Left ventricle myocardium inferior (tissue), 1 donor: ENCODE results near the gene RFLNA. TPM values are rescaled to one million over a fixed set of nuclear protein-coding genes. Genes with fewer than 3 reads are reported as not detected.

Experiments
- DNase-seq: peaks from one replicate; pipeline ENCODE4 v3.0.0-alpha.2; 2020
- H3K27ac ChIP-seq: fragments of 200-600 bp; replicated peaks from 2 replicates; pipeline ENCODE4 v1.8.0; 2021
- H3K27me3 ChIP-seq: fragments of 200-600 bp; 2 replicates; pipeline ENCODE4 v1.8.0; 2021; ENCODE audit warnings: low read depth
- H3K36me3 ChIP-seq: fragments of 200-600 bp; 2 replicates; pipeline ENCODE4 v1.8.0; 2021
- H3K4me1 ChIP-seq: fragments of 200-600 bp; 2 replicates; pipeline ENCODE4 v1.8.0; 2021
- H3K4me3 ChIP-seq: fragments of 200-600 bp; 2 replicates; pipeline ENCODE4 v1.8.0; 2021; ENCODE audit warnings: mild to moderate bottlenecking, moderate library complexity
- H3K9me3 ChIP-seq: fragments of 200-600 bp; replicated peaks from 2 replicates; pipeline ENCODE4 v1.8.0; 2021
- CTCF ChIP-seq: fragments of 200-600 bp; IDR thresholded peaks from 2 replicates; pipeline ENCODE4 v1.8.0; 2021; ENCODE audit warnings: antibody characterized with exemption, mild to moderate bottlenecking, borderline replicate concordance
- intact Hi-C: fragments of 100-400 bp; cut with micrococcal nuclease; formaldehyde crosslinking; loops from one replicate; pipeline ENCODE4 v1.11.0; 2022
- total RNA-seq: library from RNA; stranded (reverse); fragmentation: NEBNext Ultra II Directional; extraction: Animal tissue kit (Norgen Biotek cat#: 25700); gene quantifications from one replicate; pipeline ENCODE4 v1.2.1, GENCODE V29; 2021
- donor health status: DM: no; HTN: yes; CAD: no; lungs with severe emphysema.

RFLNA gene
- total RNA-seq, 1 donor from 2014 or later, result 0.27 TPM

GRCh38 chr12:124352257-124352656, 57.4 kb downstream of the RFLNA start:
- Histone ChIP-seq H3K27ac (peak overlapping the region; percentile 40), H3K4me3 (no peak overlapping the region), H3K27me3 (no peaks in the 10 kb centered on the region), H3K9me3 (no peaks in the 10 kb centered on the region), H3K36me3 (peaks cover 96% of the 10 kb centered on the region), H3K4me1 (peaks cover 44% of the 10 kb centered on the region)
- intact Hi-C loops, result loop anchor here (10.0 kb wide), 1 partner anchor 413 kb away; no protein-coding TSS in a partner anchor
- DNase-seq, result no peak
- TF ChIP-seq CTCF, result no peak

DNA sequence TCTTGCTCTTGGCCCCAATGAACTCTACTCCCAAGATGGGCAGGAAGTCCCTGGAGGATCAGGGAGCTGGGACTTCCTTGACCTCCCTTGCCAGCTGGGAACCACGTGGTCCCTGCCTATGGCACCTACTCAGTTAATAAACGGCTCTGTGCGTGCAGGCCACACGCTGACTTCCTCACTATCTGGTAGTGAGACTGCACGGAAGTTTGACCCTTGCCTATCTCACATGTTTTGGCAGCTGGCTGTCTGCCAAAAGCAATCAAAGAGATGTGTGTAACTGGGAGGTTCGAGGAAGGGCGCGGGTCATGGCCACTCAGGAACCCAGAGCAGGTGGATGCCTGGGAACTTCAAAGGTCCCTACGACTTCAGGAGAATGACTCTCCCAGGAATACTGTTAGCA, 57.9 kb downstream of the RFLNA start:
- H3K36me3 ChIP-seq, result peaks cover 95% of the 10 kb centered on the region

DNA sequence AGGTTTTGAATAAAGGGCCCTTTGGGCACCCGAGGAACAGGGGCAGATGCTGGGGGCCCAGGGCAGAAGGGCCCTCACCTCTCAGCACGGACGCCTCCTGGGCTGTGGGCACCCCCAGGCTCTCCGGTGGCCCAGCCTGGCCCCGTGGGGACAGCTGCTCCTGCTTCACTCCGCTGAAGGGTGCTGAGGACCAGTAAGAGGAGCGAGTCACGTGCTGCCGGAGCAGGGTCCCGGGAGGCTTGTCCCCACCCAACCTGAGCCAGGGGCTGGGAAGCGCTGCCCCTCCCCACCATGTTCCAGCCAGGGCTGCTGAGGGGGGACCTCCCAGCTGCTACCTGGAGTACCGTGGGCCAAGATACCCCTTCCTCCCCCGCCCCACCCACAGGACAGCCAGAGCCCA, 59.5 kb downstream of the RFLNA start:
- no peak for TF ChIP-seq CTCF
- H3K4me3 ChIP-seq, result no peak overlapping the region
- no peaks in the 10 kb centered on the region for H3K27me3 ChIP-seq
- H3K9me3 ChIP-seq, result no peaks in the 10 kb centered on the region
- H3K27ac ChIP-seq, result no peak overlapping the region
- DNase-seq, result no peak
- H3K36me3 ChIP-seq, result peaks cover 89% of the 10 kb centered on the region
- intact Hi-C loops, result loop anchor here (10.0 kb wide), 1 partner anchor 410 kb away; no protein-coding TSS in a partner anchor
- H3K4me1 ChIP-seq, result peaks cover 57% of the 10 kb centered on the region

More for the DNA sequence above, 57.9 kb downstream of the RFLNA start:
- TF ChIP-seq CTCF, result no peak
- intact Hi-C loops, result loop anchor here (10.0 kb wide), 1 partner anchor 412 kb away; no protein-coding TSS in a partner anchor
- peaks cover 44% of the 10 kb centered on the region for H3K4me1 ChIP-seq
- H3K9me3 ChIP-seq, result no peaks in the 10 kb centered on the region
- H3K27me3 ChIP-seq, result no peaks in the 10 kb centered on the region
- H3K27ac ChIP-seq, result peak overlapping the region; percentile 40
- peak; percentile 60 for DNase-seq
- no peak overlapping the region for H3K4me3 ChIP-seq

GRCh38 chr12:124356221-124356620, 61.3 kb downstream of the RFLNA start:
- Histone ChIP-seq H3K27me3 (no peaks in the 10 kb centered on the region), H3K27ac (peak overlapping the region; percentile 14), H3K36me3 (peaks cover 72% of the 10 kb centered on the region), H3K4me1 (peaks cover 74% of the 10 kb centered on the region), H3K9me3 (no peaks in the 10 kb centered on the region), H3K4me3 (no peak overlapping the region)
- no peak for TF ChIP-seq CTCF
- no peak for DNase-seq
- intact Hi-C loops, result loop anchor here (10.0 kb wide), 1 partner anchor 409 kb away; no protein-coding TSS in a partner anchor

DNA sequence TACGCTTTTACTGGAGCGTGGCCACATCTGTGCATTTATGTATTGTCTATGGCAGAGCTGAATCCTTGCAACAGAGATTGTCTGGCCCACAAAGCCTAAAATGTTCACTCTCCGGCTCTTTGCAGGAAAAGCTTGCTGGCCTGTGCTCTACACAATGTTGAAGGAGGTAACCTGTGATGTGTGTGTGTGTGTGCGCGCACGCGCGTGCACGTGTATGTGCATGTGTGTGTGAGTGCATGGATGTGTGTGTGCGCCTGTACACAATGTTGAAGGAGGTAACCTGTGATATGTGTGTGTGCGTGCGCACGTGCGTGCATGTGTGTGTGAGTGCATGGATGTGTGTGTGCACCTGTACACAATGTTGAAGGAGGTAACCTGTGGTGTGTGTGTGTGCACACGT, 62.7 kb downstream of the RFLNA start:
- TF ChIP-seq CTCF, result no peak
- no peaks in the 10 kb centered on the region for H3K9me3 ChIP-seq
- no peak overlapping the region for H3K27ac ChIP-seq
- no peaks in the 10 kb centered on the region for H3K27me3 ChIP-seq
- DNase-seq, result no peak
- intact Hi-C loops, result loop anchor here (10.0 kb wide), 1 partner anchor 407 kb away; no protein-coding TSS in a partner anchor
- no peak overlapping the region for H3K4me3 ChIP-seq
- H3K4me1 ChIP-seq, result peaks cover 75% of the 10 kb centered on the region
- peaks cover 69% of the 10 kb centered on the region for H3K36me3 ChIP-seq
